ENCODE measurements around the gene ADAMTS3.
A peak's percentile ranks its signal among the peaks of the same experiment; 100 is the strongest.

Gene ADAMTS3

GRCh38 chr4:72302981-72303704, 265.9 kb downstream of the ADAMTS3 start:
- TF ChIP-seq ZNF274 (IDR thresholded peaks at IDR 0.05; ENCODE audit: low read depth, low read length): no peak
- TF ChIP-seq YY1 (IDR thresholded peaks at IDR 0.05; ENCODE audit: insufficient read depth, insufficient read length): no peak
- TF ChIP-seq SUZ12 (IDR thresholded peaks at IDR 0.05; ENCODE audit: extremely low read depth, insufficient read depth, insufficient read length): no peak
- Histone ChIP-seq H3K9ac (ENCODE audit: insufficient read length, low read depth) (no peak overlapping the region), H3K4me3 (ENCODE audit: insufficient read length, low read depth) (no peak overlapping the region), H3K27me3 (ENCODE audit: insufficient read depth, insufficient read length) (no peaks in the 10 kb centered on the region), H3K9me3 (ENCODE audit: insufficient read depth, low read length) (no peaks in the 10 kb centered on the region), H3K36me3 (ENCODE audit: insufficient read depth, insufficient read length, low read length) (no peaks in the 10 kb centered on the region), H3K4me1 (ENCODE audit: insufficient read depth, insufficient read length) (no peaks in the 10 kb centered on the region)
- peak; percentile 28 for DNase-seq (ENCODE audit: low read depth, low spot score)

GRCh38 chr4:72301759-72302158, 267.3 kb downstream of the ADAMTS3 start:
- H3K36me3 ChIP-seq (ENCODE audit: insufficient read depth, insufficient read length, low read length): no peaks in the 10 kb centered on the region
- no peaks in the 10 kb centered on the region for H3K27me3 ChIP-seq (ENCODE audit: insufficient read depth, insufficient read length)
- no peak overlapping the region for H3K9ac ChIP-seq (ENCODE audit: insufficient read length, low read depth)
- no peaks in the 10 kb centered on the region for H3K9me3 ChIP-seq (ENCODE audit: insufficient read depth, low read length)
- H3K4me1 ChIP-seq (ENCODE audit: insufficient read depth, insufficient read length): no peaks in the 10 kb centered on the region
- TF ChIP-seq YY1 (IDR thresholded peaks at IDR 0.05; ENCODE audit: insufficient read depth, insufficient read length) (no peak), SUZ12 (IDR thresholded peaks at IDR 0.05; ENCODE audit: extremely low read depth, insufficient read depth, insufficient read length) (no peak), ZNF274 (IDR thresholded peaks at IDR 0.05; ENCODE audit: low read depth, low read length) (no peak)
- H3K4me3 ChIP-seq (ENCODE audit: insufficient read length, low read depth): no peak overlapping the region
- DNase-seq (ENCODE audit: low read depth, low spot score): no peak

GRCh38 chr4:72300126-72300525, 268.9 kb downstream of the ADAMTS3 start:
- H3K36me3 ChIP-seq (ENCODE audit: insufficient read depth, insufficient read length, low read length): no peaks in the 10 kb centered on the region
- no peak for TF ChIP-seq SUZ12 (IDR thresholded peaks at IDR 0.05; ENCODE audit: extremely low read depth, insufficient read depth, insufficient read length)
- no peak for TF ChIP-seq ZNF274 (IDR thresholded peaks at IDR 0.05; ENCODE audit: low read depth, low read length)
- TF ChIP-seq YY1 (IDR thresholded peaks at IDR 0.05; ENCODE audit: insufficient read depth, insufficient read length): no peak
- no peaks in the 10 kb centered on the region for H3K27me3 ChIP-seq (ENCODE audit: insufficient read depth, insufficient read length)
- no peaks in the 10 kb centered on the region for H3K9me3 ChIP-seq (ENCODE audit: insufficient read depth, low read length)
- no peak overlapping the region for H3K4me3 ChIP-seq (ENCODE audit: insufficient read length, low read depth)
- DNase-seq (ENCODE audit: low read depth, low spot score): no peak
- no peak overlapping the region for H3K9ac ChIP-seq (ENCODE audit: insufficient read length, low read depth)
- H3K4me1 ChIP-seq (ENCODE audit: insufficient read depth, insufficient read length): no peaks in the 10 kb centered on the region

GRCh38 chr4:72295966-72296557, 273.0 kb downstream of the ADAMTS3 start:
- DNase-seq (ENCODE audit: low read depth, low spot score): no peak
- no peaks in the 10 kb centered on the region for H3K4me1 ChIP-seq (ENCODE audit: insufficient read depth, insufficient read length)
- no peak for TF ChIP-seq SUZ12 (IDR thresholded peaks at IDR 0.05; ENCODE audit: extremely low read depth, insufficient read depth, insufficient read length)
- TF ChIP-seq YY1 (IDR thresholded peaks at IDR 0.05; ENCODE audit: insufficient read depth, insufficient read length): no peak
- no peak for TF ChIP-seq ZNF274 (IDR thresholded peaks at IDR 0.05; ENCODE audit: low read depth, low read length)
- no peaks in the 10 kb centered on the region for H3K27me3 ChIP-seq (ENCODE audit: insufficient read depth, insufficient read length)
- H3K9ac ChIP-seq (ENCODE audit: insufficient read length, low read depth): no peak overlapping the region
- no peaks in the 10 kb centered on the region for H3K36me3 ChIP-seq (ENCODE audit: insufficient read depth, insufficient read length, low read length)
- no peak overlapping the region for H3K4me3 ChIP-seq (ENCODE audit: insufficient read length, low read depth)
- H3K9me3 ChIP-seq (ENCODE audit: insufficient read depth, low read length): no peaks in the 10 kb centered on the region

- Histone ChIP-seq H3K27me3 (ENCODE audit: insufficient read depth, insufficient read length) (no peaks in the 10 kb centered on the region), H3K36me3 (ENCODE audit: insufficient read depth, insufficient read length, low read length) (no peaks in the 10 kb centered on the region), H3K4me3 (ENCODE audit: insufficient read length, low read depth) (no peak overlapping the region), H3K9me3 (ENCODE audit: insufficient read depth, low read length) (no peaks in the 10 kb centered on the region), H3K9ac (ENCODE audit: insufficient read length, low read depth) (no peak overlapping the region), H3K4me1 (ENCODE audit: insufficient read depth, insufficient read length) (no peaks in the 10 kb centered on the region)
- DNase-seq (ENCODE audit: low read depth, low spot score): no peak
- TF ChIP-seq ZNF274 (IDR thresholded peaks at IDR 0.05; ENCODE audit: low read depth, low read length) (no peak), SUZ12 (IDR thresholded peaks at IDR 0.05; ENCODE audit: extremely low read depth, insufficient read depth, insufficient read length) (no peak), YY1 (IDR thresholded peaks at IDR 0.05; ENCODE audit: insufficient read depth, insufficient read length) (no peak)
These were observed 278.3 kb downstream of the ADAMTS3 start for GRCh38 chr4:72290737-72291136.

- TF ChIP-seq ZNF274 (IDR thresholded peaks at IDR 0.05; ENCODE audit: low read depth, low read length) (no peak), SUZ12 (IDR thresholded peaks at IDR 0.05; ENCODE audit: extremely low read depth, insufficient read depth, insufficient read length) (no peak), YY1 (IDR thresholded peaks at IDR 0.05; ENCODE audit: insufficient read depth, insufficient read length) (no peak)
- no peaks in the 10 kb centered on the region for H3K27me3 ChIP-seq (ENCODE audit: insufficient read depth, insufficient read length)
- H3K4me3 ChIP-seq (ENCODE audit: insufficient read length, low read depth): no peak overlapping the region
- DNase-seq (ENCODE audit: low read depth, low spot score): no peak
- no peak overlapping the region for H3K9ac ChIP-seq (ENCODE audit: insufficient read length, low read depth)
- no peaks in the 10 kb centered on the region for H3K4me1 ChIP-seq (ENCODE audit: insufficient read depth, insufficient read length)
- H3K9me3 ChIP-seq (ENCODE audit: insufficient read depth, low read length): no peaks in the 10 kb centered on the region
- no peaks in the 10 kb centered on the region for H3K36me3 ChIP-seq (ENCODE audit: insufficient read depth, insufficient read length, low read length)
These were observed 282.1 kb downstream of the ADAMTS3 start for GRCh38 chr4:72286910-72287309.

- TF ChIP-seq YY1 (IDR thresholded peaks at IDR 0.05; ENCODE audit: insufficient read depth, insufficient read length) (no peak), SUZ12 (IDR thresholded peaks at IDR 0.05; ENCODE audit: extremely low read depth, insufficient read depth, insufficient read length) (no peak), ZNF274 (IDR thresholded peaks at IDR 0.05; ENCODE audit: low read depth, low read length) (no peak)
- Histone ChIP-seq H3K9ac (ENCODE audit: insufficient read length, low read depth) (no peak overlapping the region), H3K4me3 (ENCODE audit: insufficient read length, low read depth) (no peak overlapping the region), H3K27me3 (ENCODE audit: insufficient read depth, insufficient read length) (no peaks in the 10 kb centered on the region), H3K9me3 (ENCODE audit: insufficient read depth, low read length) (no peaks in the 10 kb centered on the region), H3K4me1 (ENCODE audit: insufficient read depth, insufficient read length) (no peaks in the 10 kb centered on the region), H3K36me3 (ENCODE audit: insufficient read depth, insufficient read length, low read length) (no peaks in the 10 kb centered on the region)
- no peak for DNase-seq (ENCODE audit: low read depth, low spot score)
These were observed 282.8 kb downstream of the ADAMTS3 start for GRCh38 chr4:72286185-72286584.
